Type B pancreatic cell (in vitro differentiated cells): ENCODE data around the gene MEGF9. TPM values are rescaled to one million over a fixed set of nuclear protein-coding genes. Genes with fewer than 3 reads are reported as not detected.

ENCODE experiments used
- DNase-seq: peaks from one replicate; pipeline ENCODE4 v3.0.0; 2021; ENCODE audit warnings: mixed read lengths; ENCODE audit not compliant: unreplicated experiment; ENCODE audit errors: extremely low spot score
- H3K27ac Mint-ChIP-seq: 2 replicates; pipeline ENCODE4 v1.8.0; 2021; ENCODE audit warnings: mild to moderate bottlenecking, mixed read lengths
- H3K27me3 Mint-ChIP-seq: 2 replicates; pipeline ENCODE4 v1.8.0; 2021; ENCODE audit warnings: mixed read lengths
- H3K36me3 Mint-ChIP-seq: 2 replicates; pipeline ENCODE4 v1.8.0; 2021; ENCODE audit warnings: mixed read lengths
- H3K4me1 Mint-ChIP-seq: one replicate; pipeline ENCODE4 v1.8.0; 2021; ENCODE audit warnings: mixed read lengths; ENCODE audit not compliant: unreplicated experiment
- H3K4me3 Mint-ChIP-seq: 2 replicates; pipeline ENCODE4 v1.8.0; 2021; ENCODE audit warnings: mild to moderate bottlenecking, mixed read lengths
- H3K9me3 Mint-ChIP-seq: 2 replicates; pipeline ENCODE4 v1.8.0; 2021; ENCODE audit warnings: mixed read lengths
- CTCF ChIP-seq: fragments of 200-600 bp; sonication (generic); conservative IDR thresholded peaks from 2 replicates; pipeline ENCODE4 v1.5.0; 2021; ENCODE audit warnings: antibody characterized with exemption, mild to moderate bottlenecking
- total RNA-seq: library from RNA; stranded (reverse); gene quantifications from 2 replicates; pipeline ENCODE4 v1.2.1, GENCODE V29; 2021; ENCODE audit warnings: low replicate concordance

The MEGF9 gene
- total RNA-seq, 1 donor from 2014 or later: 14.7 TPM

GRCh38 chr9:120574473-120574872 is 139.8 kb downstream of the MEGF9 start:
- TF ChIP-seq CTCF: no peak
- Mint-ChIP-seq H3K27me3 (no peaks in the 10 kb centered on the region), H3K9me3 (no peaks in the 10 kb centered on the region), H3K4me3 (no peak overlapping the region), H3K4me1 (peaks cover 25% of the 10 kb centered on the region), H3K27ac (no peak overlapping the region), H3K36me3 (peaks cover 13% of the 10 kb centered on the region)
- no peak for DNase-seq

- H3K4me1 Mint-ChIP-seq: peaks cover 14% of the 10 kb centered on the region
- no peak overlapping the region for H3K4me3 Mint-ChIP-seq
- TF ChIP-seq CTCF: no peak
- no peaks in the 10 kb centered on the region for H3K27me3 Mint-ChIP-seq
- peaks cover 27% of the 10 kb centered on the region for H3K36me3 Mint-ChIP-seq
- H3K27ac Mint-ChIP-seq: no peak overlapping the region
- no peaks in the 10 kb centered on the region for H3K9me3 Mint-ChIP-seq
- no peak for DNase-seq
These were observed 141.8 kb downstream of the MEGF9 start for GRCh38 chr9:120572472-120572871.

- Mint-ChIP-seq H3K4me3 (no peak overlapping the region), H3K9me3 (no peaks in the 10 kb centered on the region), H3K36me3 (peaks cover 27% of the 10 kb centered on the region), H3K27ac (no peak overlapping the region), H3K27me3 (no peaks in the 10 kb centered on the region), H3K4me1 (peaks cover 13% of the 10 kb centered on the region)
- TF ChIP-seq CTCF: no peak
- DNase-seq: no peak
These were observed 142.6 kb downstream of the MEGF9 start for GRCh38 chr9:120571443-120572257.

GRCh38 chr9:120570296-120570695 is 144.0 kb downstream of the MEGF9 start:
- no peak for DNase-seq
- no peak overlapping the region for H3K27ac Mint-ChIP-seq
- peaks cover 13% of the 10 kb centered on the region for H3K4me1 Mint-ChIP-seq
- peaks cover 32% of the 10 kb centered on the region for H3K36me3 Mint-ChIP-seq
- no peaks in the 10 kb centered on the region for H3K27me3 Mint-ChIP-seq
- H3K4me3 Mint-ChIP-seq: no peak overlapping the region
- no peak for TF ChIP-seq CTCF
- no peaks in the 10 kb centered on the region for H3K9me3 Mint-ChIP-seq

GRCh38 chr9:120569556-120569955 is 144.7 kb downstream of the MEGF9 start:
- Mint-ChIP-seq H3K27ac (no peak overlapping the region), H3K4me3 (no peak overlapping the region), H3K4me1 (peaks cover 12% of the 10 kb centered on the region), H3K36me3 (peaks cover 39% of the 10 kb centered on the region), H3K9me3 (no peaks in the 10 kb centered on the region), H3K27me3 (no peaks in the 10 kb centered on the region)
- DNase-seq: no peak
- no peak for TF ChIP-seq CTCF
